ENCODE measurements around the gene ZNF365. TPM values are rescaled to one million over a fixed set of nuclear protein-coding genes. Genes with fewer than 3 reads are reported as not detected.

ZNF365 gene
- total RNA-seq, 1 donor from 2014 or later, result 0.74 TPM

DNA sequence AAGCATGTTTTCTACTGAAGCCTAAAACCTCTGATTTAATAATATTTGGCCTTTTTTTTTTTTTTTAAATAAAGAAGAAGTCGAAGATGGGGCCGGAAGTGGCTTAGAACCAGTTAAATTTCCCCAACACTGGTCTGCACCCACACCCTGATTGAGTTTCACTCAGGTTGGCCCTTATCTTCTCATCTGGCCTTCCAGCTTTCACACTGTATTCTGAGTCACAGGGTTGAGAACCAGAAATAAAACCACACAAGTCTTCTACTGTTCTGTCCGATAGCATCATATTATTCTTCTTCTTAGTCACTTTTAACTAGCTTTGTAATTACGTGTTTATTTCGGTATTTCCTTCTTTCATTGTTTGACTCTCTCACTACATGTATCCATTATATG is 9.9 kb downstream of the ZNF365 start:
- Histone ChIP-seq H3K27me3 (no peaks in the 10 kb centered on the region), H3K36me3 (no peaks in the 10 kb centered on the region), H3K9me3 (no peaks in the 10 kb centered on the region), H3K4me1 (no peaks in the 10 kb centered on the region), H3K27ac (no peak overlapping the region), H3K4me3 (no peak overlapping the region)
- DNase-seq (ENCODE audit: extremely low spot score in 2 of 2), result no peak
- TF ChIP-seq POLR2A (IDR thresholded peaks at IDR 0.05), result no peak
- TF ChIP-seq, protein P1, sequence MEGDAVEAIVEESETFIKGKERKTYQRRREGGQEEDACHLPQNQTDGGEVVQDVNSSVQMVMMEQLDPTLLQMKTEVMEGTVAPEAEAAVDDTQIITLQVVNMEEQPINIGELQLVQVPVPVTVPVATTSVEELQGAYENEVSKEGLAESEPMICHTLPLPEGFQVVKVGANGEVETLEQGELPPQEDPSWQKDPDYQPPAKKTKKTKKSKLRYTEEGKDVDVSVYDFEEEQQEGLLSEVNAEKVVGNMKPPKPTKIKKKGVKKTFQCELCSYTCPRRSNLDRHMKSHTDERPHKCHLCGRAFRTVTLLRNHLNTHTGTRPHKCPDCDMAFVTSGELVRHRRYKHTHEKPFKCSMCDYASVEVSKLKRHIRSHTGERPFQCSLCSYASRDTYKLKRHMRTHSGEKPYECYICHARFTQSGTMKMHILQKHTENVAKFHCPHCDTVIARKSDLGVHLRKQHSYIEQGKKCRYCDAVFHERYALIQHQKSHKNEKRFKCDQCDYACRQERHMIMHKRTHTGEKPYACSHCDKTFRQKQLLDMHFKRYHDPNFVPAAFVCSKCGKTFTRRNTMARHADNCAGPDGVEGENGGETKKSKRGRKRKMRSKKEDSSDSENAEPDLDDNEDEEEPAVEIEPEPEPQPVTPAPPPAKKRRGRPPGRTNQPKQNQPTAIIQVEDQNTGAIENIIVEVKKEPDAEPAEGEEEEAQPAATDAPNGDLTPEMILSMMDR (IDR thresholded peaks at IDR 0.05), result no peak
- peak in 1 of 2 donors; percentile 17 for TF ChIP-seq POLR2AphosphoS5 (IDR thresholded peaks at IDR 0.05; ENCODE audit: insufficient read depth in 1 of 2, low read depth in 1 of 2)
- intact Hi-C loops (cut with DNase I), result no loop called here

DNA sequence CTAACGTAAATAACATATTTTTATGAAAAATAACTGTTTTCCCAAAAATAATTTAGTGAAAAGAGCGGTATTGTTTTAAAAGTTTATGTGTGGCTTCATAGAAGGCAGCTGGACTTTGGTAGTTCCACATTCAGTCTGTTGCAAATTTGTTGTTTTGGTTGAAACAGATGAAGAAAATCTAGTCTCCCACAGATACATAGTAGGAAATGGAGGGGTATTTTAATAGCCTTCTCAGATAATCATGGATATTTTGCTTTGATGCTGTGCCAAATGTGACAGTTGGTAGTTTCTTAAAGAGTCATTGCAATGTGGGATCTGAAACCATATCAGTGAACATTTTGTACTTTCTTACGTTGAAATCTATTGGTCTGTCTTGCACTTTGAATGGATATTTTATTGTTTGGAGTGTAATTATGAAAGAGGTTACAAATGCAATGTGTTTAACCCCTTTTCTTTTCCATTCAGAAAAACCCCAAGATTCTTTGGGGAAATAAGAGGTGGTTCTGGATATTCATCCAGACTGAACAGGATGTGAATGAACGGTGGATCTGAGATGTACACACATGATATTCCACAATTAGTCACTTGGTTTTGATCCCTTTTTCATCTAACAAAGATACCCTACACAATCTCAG is 10.4 kb downstream of the ZNF365 start:
- Histone ChIP-seq H3K4me1 (no peaks in the 10 kb centered on the region), H3K9me3 (no peaks in the 10 kb centered on the region), H3K27me3 (no peaks in the 10 kb centered on the region), H3K27ac (no peak overlapping the region), H3K4me3 (no peak overlapping the region), H3K36me3 (no peaks in the 10 kb centered on the region)
- intact Hi-C loops (cut with DNase I), result no loop called here
- TF ChIP-seq POLR2A (IDR thresholded peaks at IDR 0.05) (no peak), POLR2AphosphoS5 (IDR thresholded peaks at IDR 0.05; ENCODE audit: insufficient read depth in 1 of 2, low read depth in 1 of 2) (no peak)
- TF ChIP-seq, protein P1 (IDR thresholded peaks at IDR 0.05), result no peak
- DNase-seq (ENCODE audit: extremely low spot score in 2 of 2), result no peak

DNA sequence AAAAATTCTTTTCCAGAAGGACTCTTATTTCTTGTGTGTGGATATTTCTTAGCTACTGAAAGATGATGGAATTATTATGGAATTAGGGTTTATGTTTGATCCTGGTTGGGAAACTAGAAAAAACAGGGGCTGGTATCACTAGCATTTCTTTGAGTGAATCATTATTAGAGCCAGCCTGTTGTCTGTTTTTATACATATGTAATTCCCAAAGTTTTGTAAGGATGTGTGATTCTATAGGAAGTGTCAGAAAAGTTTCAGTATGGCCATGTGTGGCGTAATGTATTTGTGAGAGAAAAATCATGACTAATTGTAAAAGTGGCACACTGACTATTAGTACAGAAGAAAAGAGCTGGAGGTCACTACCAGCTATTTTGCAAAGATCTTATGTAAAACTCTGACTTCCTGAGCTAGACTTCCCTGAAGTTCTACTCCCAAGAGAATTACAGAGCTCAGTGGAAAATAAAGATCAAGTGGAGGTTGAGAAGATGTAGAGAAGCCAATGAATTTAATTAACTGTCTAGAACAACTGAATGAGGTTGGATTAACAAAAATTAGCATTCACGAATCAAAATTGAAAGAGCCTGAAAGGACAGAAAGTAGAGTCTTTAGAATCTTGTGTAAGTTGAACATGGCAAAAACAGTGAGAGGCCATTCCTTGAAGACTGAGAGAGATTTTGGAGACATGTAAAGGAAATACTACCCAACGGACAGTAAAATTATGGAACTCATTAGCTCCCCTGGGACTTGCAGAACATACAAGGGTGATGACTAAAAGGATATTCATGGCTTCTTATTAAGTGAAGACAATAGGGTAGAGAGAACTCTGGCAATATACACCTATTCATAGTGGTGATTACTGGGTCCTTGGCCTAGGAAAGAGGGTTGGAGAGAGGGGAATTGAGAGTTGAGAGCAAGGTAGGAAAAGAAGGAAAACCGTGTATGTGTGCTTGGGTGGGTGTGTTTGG is 12.5 kb downstream of the ZNF365 start:
- DNase-seq (ENCODE audit: extremely low spot score in 2 of 2), result no peak
- Histone ChIP-seq H3K27ac (no peak overlapping the region), H3K4me1 (no peaks in the 10 kb centered on the region), H3K36me3 (no peaks in the 10 kb centered on the region), H3K4me3 (no peak overlapping the region), H3K27me3 (no peaks in the 10 kb centered on the region), H3K9me3 (no peaks in the 10 kb centered on the region)
- TF ChIP-seq POLR2AphosphoS5 (IDR thresholded peaks at IDR 0.05; ENCODE audit: insufficient read depth in 1 of 2, low read depth in 1 of 2) (no peak), POLR2A (IDR thresholded peaks at IDR 0.05) (no peak)
- TF ChIP-seq, protein P1 (IDR thresholded peaks at IDR 0.05), result no peak
- intact Hi-C loops (cut with DNase I), result no loop called here

DNA sequence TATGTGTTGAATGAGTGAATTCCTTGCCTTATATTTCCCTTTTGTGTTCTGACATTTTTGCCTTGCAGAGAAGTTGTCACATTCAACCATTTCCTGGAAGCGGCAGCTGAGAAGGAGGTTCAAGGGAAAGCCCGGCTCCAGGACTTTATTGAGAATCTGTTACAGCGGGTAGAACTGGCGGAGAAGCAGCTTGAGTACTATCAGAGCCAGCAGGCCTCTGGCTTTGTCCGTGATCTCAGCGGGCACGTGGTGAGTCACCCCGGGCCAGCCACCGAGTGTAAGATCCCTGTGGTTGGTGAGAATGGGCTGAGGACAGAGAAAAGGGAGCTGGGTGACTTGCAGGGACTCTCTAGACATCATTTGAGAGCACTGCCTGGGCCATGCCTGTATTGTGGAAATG is 14.2 kb downstream of the ZNF365 start:
- Histone ChIP-seq H3K9me3 (no peaks in the 10 kb centered on the region), H3K27me3 (no peaks in the 10 kb centered on the region), H3K27ac (no peak overlapping the region), H3K4me1 (no peaks in the 10 kb centered on the region), H3K4me3 (no peak overlapping the region), H3K36me3 (no peaks in the 10 kb centered on the region)
- intact Hi-C loops (cut with DNase I), result no loop called here
- TF ChIP-seq POLR2AphosphoS5 (IDR thresholded peaks at IDR 0.05; ENCODE audit: insufficient read depth in 1 of 2, low read depth in 1 of 2), result no peak
- no peak for TF ChIP-seq POLR2A (IDR thresholded peaks at IDR 0.05)
- TF ChIP-seq, protein P1 (IDR thresholded peaks at IDR 0.05), result no peak
- no peak for DNase-seq (ENCODE audit: extremely low spot score in 2 of 2)

All from vagina (tissue), 2 donors.